NCI-H128 (cell line): Measurements from ENCODE around the gene FAM53B.

Source experiments
- DNase-seq: peaks from one replicate; lab custom pipeline; 2025; ENCODE audit not compliant: unreplicated experiment; lab: John Stamatoyannopoulos, UW

Gene FAM53B

DNA sequence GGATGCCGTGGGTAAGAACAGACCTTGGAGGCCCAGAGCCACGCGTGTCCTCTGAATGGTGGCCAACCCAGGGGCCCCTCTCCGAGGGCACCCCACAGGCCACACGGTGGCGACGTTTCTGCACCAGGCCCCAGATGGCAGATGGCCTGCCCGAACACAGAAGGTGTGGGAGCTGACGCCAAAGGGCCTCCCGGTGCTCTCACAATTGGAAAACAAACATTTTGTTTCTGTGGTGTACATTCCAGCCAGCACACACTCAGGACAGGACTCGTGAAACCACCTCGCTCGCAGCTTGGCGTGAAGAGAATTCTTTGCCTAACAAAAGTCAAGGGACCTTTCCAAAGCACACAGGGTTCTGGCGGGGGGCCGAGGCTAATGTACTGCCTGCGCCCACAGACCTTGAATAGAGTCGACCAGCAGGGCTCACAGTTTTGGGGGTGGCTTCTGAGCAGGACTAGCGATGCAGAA is 112.1 kb downstream of the FAM53B start:
- DNase-seq, result no peak

DNA sequence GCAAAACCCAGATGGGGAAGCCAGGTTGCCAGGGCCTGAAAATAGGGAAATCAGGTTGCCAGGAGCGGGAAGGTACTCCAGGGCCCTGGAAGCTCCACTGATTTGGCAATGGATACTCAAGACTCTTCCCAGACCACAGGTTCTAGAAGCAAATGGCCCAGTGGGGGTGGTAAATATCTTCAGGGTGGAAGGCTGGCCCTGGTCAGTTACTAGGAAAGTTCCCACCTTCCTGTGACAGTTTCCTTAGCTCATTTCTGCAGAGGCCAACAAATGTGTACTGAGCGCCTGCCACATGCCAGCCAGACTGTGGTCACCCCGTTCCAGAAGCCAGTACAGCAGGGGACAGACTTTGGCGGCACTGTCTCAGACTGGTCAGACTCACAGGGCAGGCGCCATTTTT is 113.6 kb downstream of the FAM53B start:
- no peak for DNase-seq

DNA sequence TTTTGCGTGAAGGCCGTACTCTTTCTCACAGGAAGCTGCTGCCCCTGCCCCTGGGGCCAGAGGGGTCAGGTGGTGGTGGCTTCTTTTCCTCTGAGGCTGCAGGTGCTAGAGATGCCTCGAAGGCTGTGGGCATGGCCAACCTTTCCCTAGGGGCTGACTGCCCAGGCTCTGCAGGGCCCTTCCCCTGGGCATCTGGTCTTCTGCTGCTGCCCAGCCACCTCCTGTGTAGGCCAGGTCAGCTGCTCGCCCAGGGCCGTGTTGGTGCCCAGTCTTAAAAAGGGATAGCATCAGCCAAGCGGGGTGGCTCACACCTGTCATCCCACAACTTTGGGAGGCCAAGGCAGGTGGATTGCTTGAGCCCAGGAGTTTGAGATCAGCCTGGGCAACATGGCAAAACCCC is 114.3 kb downstream of the FAM53B start:
- DNase-seq, result no peak

- no peak for DNase-seq
Measured at GRCh38 chr10:124629415-124629814, 114.8 kb downstream of the FAM53B start.

DNA sequence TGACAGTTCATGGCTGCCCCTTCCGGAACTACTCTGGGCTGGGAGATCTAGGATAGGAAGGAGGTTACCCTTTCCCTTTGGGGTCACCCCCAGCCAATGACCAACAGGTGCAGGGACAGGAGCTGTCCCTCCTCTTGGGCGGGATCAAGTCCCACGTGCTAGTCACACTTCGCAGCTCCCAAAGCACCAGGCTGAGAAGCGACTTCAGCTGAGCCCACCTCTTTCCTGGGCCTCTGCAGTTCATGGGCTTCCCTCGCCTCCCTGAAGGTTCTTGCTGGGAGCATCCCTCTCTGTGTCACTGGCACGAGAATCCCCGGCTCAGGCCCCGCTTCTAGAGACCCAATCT is 115.5 kb downstream of the FAM53B start:
- no peak for DNase-seq

- DNase-seq, result no peak
Measured at GRCh38 chr10:124627866-124628675, 116.1 kb downstream of the FAM53B start.

DNA sequence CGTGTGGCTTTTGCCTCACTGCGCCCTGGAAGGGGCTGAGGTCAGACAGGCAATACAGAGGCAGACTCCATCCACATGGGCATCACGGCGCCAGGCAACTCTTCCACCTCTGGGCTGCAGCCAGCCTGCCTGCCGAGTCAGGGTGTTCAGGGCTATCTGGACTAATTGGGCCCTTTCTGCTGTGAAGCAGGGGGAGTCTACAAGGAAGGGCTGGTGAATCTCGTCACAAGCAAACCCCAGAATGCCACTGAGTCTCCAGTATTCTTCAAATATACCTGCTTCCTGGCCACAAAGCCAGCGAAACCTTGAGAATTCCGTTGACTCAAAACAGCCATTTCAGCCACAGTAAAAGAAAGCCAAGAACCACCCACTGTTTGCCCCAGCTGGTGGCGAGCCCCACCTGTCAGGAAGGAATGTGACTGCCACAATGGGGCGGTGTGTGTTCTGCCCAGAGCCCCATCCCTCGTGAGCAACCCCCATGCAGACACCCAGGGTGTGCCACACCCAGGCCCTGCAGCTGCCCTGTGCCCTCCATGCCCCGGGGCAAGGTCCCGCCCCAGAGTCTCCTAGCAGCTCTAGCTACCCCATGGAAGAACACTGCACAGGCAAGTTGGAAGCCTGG is 117.3 kb downstream of the FAM53B start:
- no peak for DNase-seq

- DNase-seq, result no peak
Measured at GRCh38 chr10:124625831-124626238, 118.3 kb downstream of the FAM53B start.

GRCh38 chr10:124624895-124625294 is 119.3 kb downstream of the FAM53B start:
- no peak for DNase-seq

GRCh38 chr10:124624466-124624865 is 119.7 kb downstream of the FAM53B start:
- no peak for DNase-seq

DNA sequence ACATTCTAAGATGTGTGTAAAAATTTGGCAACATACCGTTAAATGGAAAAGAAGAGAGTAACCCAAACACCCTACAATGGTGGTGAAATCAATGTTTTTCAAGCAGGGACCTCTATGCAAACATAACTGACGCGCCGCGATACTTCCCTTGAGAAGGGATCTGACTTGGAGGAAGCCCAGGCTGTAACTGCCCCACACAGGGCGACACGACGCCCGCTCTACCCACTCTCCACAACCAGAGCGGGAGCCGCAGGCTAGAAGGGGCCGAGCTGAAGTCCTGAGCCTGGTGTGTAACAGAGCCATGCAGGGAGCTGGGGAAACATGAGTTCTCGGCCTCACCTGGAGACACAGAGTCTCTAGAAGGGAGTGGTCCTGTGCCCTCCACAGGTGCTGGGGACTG is 120.2 kb downstream of the FAM53B start:
- DNase-seq, result no peak

- no peak for DNase-seq
Measured at GRCh38 chr10:124622866-124623536, 121.2 kb downstream of the FAM53B start.

- DNase-seq, result no peak
Measured at GRCh38 chr10:124622158-124622557, 122.0 kb downstream of the FAM53B start.

DNA sequence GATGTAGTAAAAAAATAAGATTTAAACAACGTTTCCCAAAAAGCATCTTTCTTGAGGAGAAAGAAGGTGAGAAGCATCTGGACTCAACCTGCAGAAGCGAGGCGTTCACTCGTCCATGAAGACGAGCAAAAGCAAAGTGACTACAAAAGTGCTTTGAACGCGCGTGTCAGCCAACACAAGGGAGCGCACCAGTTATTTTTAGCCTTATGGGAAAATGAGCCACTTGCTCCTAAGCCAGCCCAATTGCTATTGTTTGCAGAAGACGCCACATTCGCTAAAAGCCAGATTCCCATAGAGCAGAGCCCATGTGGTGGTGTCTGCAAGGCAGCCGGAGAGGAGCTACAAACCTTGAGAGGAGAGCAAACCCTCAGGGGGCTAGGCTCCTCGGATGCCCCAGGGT is 122.5 kb downstream of the FAM53B start:
- no peak for DNase-seq

DNA sequence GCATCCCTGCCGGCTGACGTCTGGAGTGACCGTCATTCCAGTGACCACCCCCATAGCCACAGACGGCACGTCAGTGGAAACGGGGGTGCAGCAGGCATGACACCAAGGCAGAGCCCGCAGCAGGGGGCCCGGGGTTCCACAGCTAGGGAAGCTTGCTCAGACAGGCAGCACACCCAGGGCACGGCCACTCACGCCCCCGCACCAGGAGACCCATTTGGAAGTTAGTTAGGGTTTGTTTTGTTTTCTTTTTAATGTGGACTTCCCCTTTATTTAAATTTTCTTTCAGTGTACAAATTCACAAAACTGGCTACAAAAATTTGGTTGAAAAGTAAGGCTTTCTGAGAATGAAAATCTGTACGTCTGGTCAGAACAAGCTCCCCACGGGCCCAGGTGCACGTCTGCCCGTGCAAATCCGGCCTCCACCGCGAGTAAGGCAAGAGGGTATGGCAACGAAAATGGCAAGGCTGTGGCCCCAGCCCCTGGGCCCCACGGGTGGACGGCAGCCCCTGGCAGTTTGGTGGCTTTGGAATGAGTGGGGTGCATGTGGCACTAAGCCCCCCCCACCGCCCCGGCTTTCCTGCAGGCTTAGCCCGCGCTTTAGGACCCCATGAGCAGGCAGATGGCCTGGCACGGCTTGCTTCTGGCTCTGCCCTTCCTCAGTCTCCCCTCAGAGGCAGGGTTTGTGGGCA is 124.2 kb downstream of the FAM53B start:
- DNase-seq, result no peak

DNA sequence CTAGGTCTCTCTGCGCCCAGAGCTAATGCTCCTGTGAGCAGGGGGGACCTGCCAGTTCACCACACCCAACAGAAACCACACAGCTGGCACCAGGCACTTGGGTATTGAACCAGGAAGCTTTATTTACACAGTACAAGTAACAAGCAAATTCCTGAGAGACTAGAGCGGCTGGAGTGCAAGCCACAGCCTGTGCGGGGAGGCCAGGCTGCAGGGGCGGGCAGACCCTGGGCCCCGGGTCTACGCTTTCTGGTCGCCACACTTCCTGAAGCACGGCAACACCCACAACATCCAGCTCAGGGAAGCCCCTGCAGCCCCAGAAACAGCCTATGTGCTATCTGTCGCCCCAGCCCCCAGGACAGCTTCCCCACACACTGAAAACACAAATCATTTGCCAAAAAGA is 125.0 kb downstream of the FAM53B start:
- no peak for DNase-seq

- no peak for DNase-seq
Measured at GRCh38 chr10:124618470-124619073, 125.6 kb downstream of the FAM53B start.

GRCh38 chr10:124616836-124617130 is 127.4 kb downstream of the FAM53B start:
- DNase-seq, result no peak

- no peak for DNase-seq
Measured at GRCh38 chr10:124616040-124616835, 127.9 kb downstream of the FAM53B start.

DNA sequence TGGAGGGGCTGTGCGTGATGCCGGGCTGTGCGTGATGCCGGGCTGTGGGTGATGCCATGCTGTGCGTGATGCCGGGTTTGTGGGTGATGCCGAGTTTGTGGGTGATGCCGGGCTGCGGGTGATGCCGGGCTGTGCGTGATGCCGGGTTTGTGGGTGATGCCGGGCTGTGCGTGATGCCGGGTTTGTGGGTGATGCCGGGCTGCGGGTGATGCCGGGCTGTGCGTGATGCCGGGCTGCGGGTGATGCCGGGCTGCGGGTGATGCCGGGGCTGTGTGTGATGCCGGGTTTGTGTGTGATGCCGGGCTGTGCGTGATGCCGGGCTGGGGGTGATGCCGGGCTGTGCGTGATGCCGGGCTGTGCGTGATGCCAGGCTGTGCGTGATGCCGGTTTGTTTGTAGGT is 128.9 kb downstream of the FAM53B start:
- DNase-seq, result no peak
